Neuronal stem cell (in vitro differentiated cells): ENCODE data around the gene GGACT.
"Not testable (repeated sequence)": the region's sequence is repeated elsewhere in the genome, so short reads cannot be mapped to it uniquely, and the experiment has no call there.

Experiments used
- DNase-seq: peaks from one replicate; pipeline ENCODE4 v3.0.0-alpha.2; 2013; ENCODE audit warnings: low spot score
- H2AFZ ChIP-seq: one replicate; pipeline ENCODE4 v1.6.1; 2013; ENCODE audit warnings: mild to moderate bottlenecking, low read length, inconsistent platforms
- H2AK5ac ChIP-seq: 2 replicates; pipeline ENCODE4 v1.6.1; 2013; ENCODE audit warnings: low read depth, mild to moderate bottlenecking, inconsistent platforms, low read length, moderate library complexity, mixed read lengths
- H2BK120ac ChIP-seq: 2 replicates; pipeline ENCODE4 v1.6.1; 2013; ENCODE audit warnings: low read depth, mild to moderate bottlenecking, inconsistent platforms, low read length, moderate library complexity, mixed read lengths
- H2BK12ac ChIP-seq: one replicate; pipeline ENCODE4 v1.6.1; 2013; ENCODE audit warnings: low read length, inconsistent platforms
- H2BK15ac ChIP-seq: 2 replicates; pipeline ENCODE4 v1.6.1; 2013; ENCODE audit warnings: mild to moderate bottlenecking, low read length, inconsistent platforms, mixed read lengths
- H2BK5ac ChIP-seq: one replicate; pipeline ENCODE4 v1.6.1; 2013; ENCODE audit warnings: inconsistent platforms, mild to moderate bottlenecking, low read length, moderate library complexity
- H3K14ac ChIP-seq: one replicate; pipeline ENCODE4 v1.6.1; 2013; ENCODE audit warnings: low read length, inconsistent platforms
- H3K18ac ChIP-seq: 2 replicates; pipeline ENCODE4 v1.6.1; 2013; ENCODE audit warnings: low read length, inconsistent platforms
- H3K23ac ChIP-seq: 2 replicates; pipeline ENCODE4 v1.6.1; 2013; ENCODE audit warnings: low read depth, mild to moderate bottlenecking, mixed read lengths, low read length, inconsistent platforms; ENCODE audit not compliant: poor library complexity
- H3K27ac ChIP-seq: replicated peaks from 3 replicates; pipeline ENCODE4 v1.5.1; 2013; ENCODE audit warnings: low read length, inconsistent platforms
- H3K27me3 ChIP-seq, 3 experiments: 2 replicates each; pipeline ENCODE4 v1.6.1; 2013; ENCODE audit warnings: low read length in 3 of 3, mild to moderate bottlenecking in 2 of 3, inconsistent platforms in 1 of 3, low read depth in 1 of 3, mixed read lengths in 1 of 3, moderate library complexity in 1 of 3; ENCODE audit not compliant: control insufficient read depth in 3 of 3, insufficient read depth in 3 of 3
- H3K36me3 ChIP-seq, 2 donors: replicated peaks in 1 of 2; 2 replicates each; pipeline ENCODE4 v1.6.1; 2013; ENCODE audit warnings: low read length in 2 of 2; ENCODE audit not compliant: control insufficient read depth in 2 of 2, insufficient read depth in 2 of 2
- H3K4ac ChIP-seq: 2 replicates; pipeline ENCODE4 v1.6.1; 2013; ENCODE audit warnings: inconsistent platforms, mild to moderate bottlenecking, low read length, moderate library complexity
- H3K4me1 ChIP-seq, 2 donors: 1 replicate in 1 of 2; 2 replicates in 1 of 2; pipeline ENCODE4 v1.6.1; 2013; ENCODE audit warnings: low read length in 2 of 2, low read depth in 1 of 2; ENCODE audit not compliant: control insufficient read depth in 2 of 2, insufficient read depth in 1 of 2
- H3K4me2 ChIP-seq: one replicate; pipeline ENCODE4 v1.6.1; 2013; ENCODE audit warnings: mild to moderate bottlenecking, low read length, inconsistent platforms; ENCODE audit not compliant: insufficient read depth, poor library complexity, severe bottlenecking
- H3K4me3 ChIP-seq, 2 donors: 2 replicates each; pipeline ENCODE4 v1.5.1; 2013; ENCODE audit warnings: low read length in 2 of 2, mild to moderate bottlenecking in 2 of 2, inconsistent platforms in 1 of 2, moderate library complexity in 1 of 2
- H3K79me1 ChIP-seq: one replicate; pipeline ENCODE4 v1.6.1; 2013; ENCODE audit warnings: low read depth, mild to moderate bottlenecking, inconsistent platforms, low read length, moderate library complexity
- H3K9ac ChIP-seq: one replicate; pipeline ENCODE4 v1.6.1; 2013; ENCODE audit warnings: mild to moderate bottlenecking, low read depth, low read length, inconsistent platforms; ENCODE audit not compliant: poor library complexity
- H3K9me3 ChIP-seq, 2 donors: replicated peaks in 1 of 2; 2 replicates each; pipeline versions ENCODE3 to v1.6.1; 2013; ENCODE audit warnings: low read length in 2 of 2, mild to moderate bottlenecking in 2 of 2, inconsistent platforms in 1 of 2, low read depth in 1 of 2, mixed read lengths in 1 of 2, moderate library complexity in 1 of 2; ENCODE audit not compliant: control insufficient read depth in 2 of 2, insufficient read depth in 1 of 2
- H4K8ac ChIP-seq: one replicate; pipeline ENCODE4 v1.6.1; 2013; ENCODE audit warnings: low read depth, mild to moderate bottlenecking, inconsistent platforms, low read length, moderate library complexity
- H4K91ac ChIP-seq: one replicate; pipeline ENCODE4 v1.6.1; 2013; ENCODE audit warnings: low read length, low read depth, mild to moderate bottlenecking, inconsistent platforms; ENCODE audit not compliant: poor library complexity
- WGBS, 2 donors: extraction: QIAGEN DNeasy Blood & Tissue Kit; methylation state at CpG; one replicate each; pipeline ENCODE4 v1.1.7; 2013; ENCODE audit warnings: missing lambda C conversion rate in 2 of 2, mixed read lengths in 1 of 2; ENCODE audit not compliant: insufficient read length in 2 of 2, insufficient replicate concordance in 1 of 2; ENCODE audit errors: extremely low coverage in 2 of 2; 5-methylcytosine and 5-hydroxymethylcytosine counted together

GGACT gene

GRCh38 chr13:100524688-100525087 lies 63.9 kb downstream of the GGACT start:
- not testable (repeated sequence) for H2BK5ac ChIP-seq, H2BK120ac ChIP-seq, H3K27me3 ChIP-seq, H3K4me1 ChIP-seq, H3K4ac ChIP-seq, H3K79me1 ChIP-seq, H4K8ac ChIP-seq, H3K23ac ChIP-seq, H4K91ac ChIP-seq, H3K9ac ChIP-seq, H3K9me3 ChIP-seq, H2BK12ac ChIP-seq, H2AK5ac ChIP-seq, DNase-seq, H3K18ac ChIP-seq, H3K4me2 ChIP-seq, H2AFZ ChIP-seq, H3K27ac ChIP-seq, H3K4me3 ChIP-seq, H3K14ac ChIP-seq, H2BK15ac ChIP-seq
- peaks cover 0 to 27% of the 10 kb centered on the region in 2 donors for H3K36me3 ChIP-seq
- WGBS, 2 donors = 100% methylated on average over 1 of the region's 5 CpGs; no CpG with 5 or more reads in 1 of the 2 donors

GRCh38 chr13:100523981-100524386 lies 64.6 kb downstream of the GGACT start:
- H2BK12ac ChIP-seq = no peak overlapping the region
- H2BK15ac ChIP-seq = no peak overlapping the region
- H3K27ac ChIP-seq = no peak overlapping the region
- H4K8ac ChIP-seq = no peak overlapping the region
- no peaks in the 10 kb centered on the region for H3K27me3 ChIP-seq
- DNase-seq = no peak
- H3K4me1 ChIP-seq = peaks cover 3 to 7% of the 10 kb centered on the region in 2 donors
- H3K23ac ChIP-seq = no peak overlapping the region
- H3K79me1 ChIP-seq = no peaks in the 10 kb centered on the region
- H3K4ac ChIP-seq = no peak overlapping the region
- no peak overlapping the region for H3K9ac ChIP-seq
- no peak overlapping the region for H2AFZ ChIP-seq
- no peak overlapping the region for H3K4me3 ChIP-seq
- H3K9me3 ChIP-seq = no peaks in the 10 kb centered on the region
- peaks cover 0 to 23% of the 10 kb centered on the region in 2 donors for H3K36me3 ChIP-seq
- no peak overlapping the region for H3K18ac ChIP-seq
- no peak overlapping the region for H3K14ac ChIP-seq
- WGBS, 2 donors = no CpG with 5 or more reads among the region's 8 CpGs
- no peak overlapping the region for H4K91ac ChIP-seq
- no peak overlapping the region for H2BK5ac ChIP-seq
- H2AK5ac ChIP-seq = no peak overlapping the region
- no peak overlapping the region for H2BK120ac ChIP-seq
- no peak overlapping the region for H3K4me2 ChIP-seq

GRCh38 chr13:100523411-100523810 lies 65.2 kb downstream of the GGACT start:
- H3K4me1 ChIP-seq = peaks cover 3 to 7% of the 10 kb centered on the region in 2 donors
- no peak overlapping the region for H2BK5ac ChIP-seq
- H2BK120ac ChIP-seq = no peak overlapping the region
- H3K23ac ChIP-seq = no peak overlapping the region
- no peak overlapping the region for H3K4me2 ChIP-seq
- H3K79me1 ChIP-seq = no peaks in the 10 kb centered on the region
- H2BK12ac ChIP-seq = no peak overlapping the region
- H2AFZ ChIP-seq = no peak overlapping the region
- H2BK15ac ChIP-seq = no peak overlapping the region
- no peak overlapping the region for H3K4ac ChIP-seq
- H3K27ac ChIP-seq = no peak overlapping the region
- H3K9me3 ChIP-seq = no peaks in the 10 kb centered on the region
- no peak overlapping the region for H3K4me3 ChIP-seq
- no peak for DNase-seq
- no peak overlapping the region for H4K8ac ChIP-seq
- no peak overlapping the region for H3K14ac ChIP-seq
- H4K91ac ChIP-seq = no peak overlapping the region
- WGBS, 2 donors = no CpG with 5 or more reads among the region's 14 CpGs
- peaks cover 0 to 17% of the 10 kb centered on the region in 2 donors for H3K36me3 ChIP-seq
- no peak overlapping the region for H3K9ac ChIP-seq
- no peak overlapping the region for H2AK5ac ChIP-seq
- H3K18ac ChIP-seq = no peak overlapping the region
- H3K27me3 ChIP-seq = no peaks in the 10 kb centered on the region

GRCh38 chr13:100522618-100523309 lies 65.8 kb downstream of the GGACT start:
- no peak overlapping the region for H2BK120ac ChIP-seq
- no peak overlapping the region for H2BK12ac ChIP-seq
- no peak overlapping the region for H3K14ac ChIP-seq
- WGBS, 2 donors = no CpG with 5 or more reads among the region's 9 CpGs
- H3K23ac ChIP-seq = no peak overlapping the region
- H3K18ac ChIP-seq = no peak overlapping the region
- H3K27ac ChIP-seq = no peak overlapping the region
- H3K4me2 ChIP-seq = no peak overlapping the region
- H2AK5ac ChIP-seq = no peak overlapping the region
- no peak overlapping the region for H4K91ac ChIP-seq
- H2BK15ac ChIP-seq = no peak overlapping the region
- H3K4me3 ChIP-seq = no peak overlapping the region
- no peaks in the 10 kb centered on the region for H3K79me1 ChIP-seq
- no peaks in the 10 kb centered on the region for H3K9me3 ChIP-seq
- no peak overlapping the region for H2BK5ac ChIP-seq
- peaks cover 3 to 7% of the 10 kb centered on the region in 2 donors for H3K4me1 ChIP-seq
- H3K9ac ChIP-seq = no peak overlapping the region
- no peaks in the 10 kb centered on the region for H3K27me3 ChIP-seq
- H3K36me3 ChIP-seq = peaks cover 0 to 10% of the 10 kb centered on the region in 2 donors
- no peak overlapping the region for H4K8ac ChIP-seq
- no peak for DNase-seq
- no peak overlapping the region for H2AFZ ChIP-seq
- H3K4ac ChIP-seq = no peak overlapping the region
